ENCODE data around the gene STX4. TPM values are rescaled to one million over a fixed set of nuclear protein-coding genes. Genes with fewer than 3 reads are reported as not detected.

STX4 gene
- total and polyA plus RNA-seq, 9 of the 15 experiments (the other 6 are each of a cell fraction or from before 2014, with no cell fraction given) = 3.2 to 48.0 (median 21.5) TPM

DNA sequence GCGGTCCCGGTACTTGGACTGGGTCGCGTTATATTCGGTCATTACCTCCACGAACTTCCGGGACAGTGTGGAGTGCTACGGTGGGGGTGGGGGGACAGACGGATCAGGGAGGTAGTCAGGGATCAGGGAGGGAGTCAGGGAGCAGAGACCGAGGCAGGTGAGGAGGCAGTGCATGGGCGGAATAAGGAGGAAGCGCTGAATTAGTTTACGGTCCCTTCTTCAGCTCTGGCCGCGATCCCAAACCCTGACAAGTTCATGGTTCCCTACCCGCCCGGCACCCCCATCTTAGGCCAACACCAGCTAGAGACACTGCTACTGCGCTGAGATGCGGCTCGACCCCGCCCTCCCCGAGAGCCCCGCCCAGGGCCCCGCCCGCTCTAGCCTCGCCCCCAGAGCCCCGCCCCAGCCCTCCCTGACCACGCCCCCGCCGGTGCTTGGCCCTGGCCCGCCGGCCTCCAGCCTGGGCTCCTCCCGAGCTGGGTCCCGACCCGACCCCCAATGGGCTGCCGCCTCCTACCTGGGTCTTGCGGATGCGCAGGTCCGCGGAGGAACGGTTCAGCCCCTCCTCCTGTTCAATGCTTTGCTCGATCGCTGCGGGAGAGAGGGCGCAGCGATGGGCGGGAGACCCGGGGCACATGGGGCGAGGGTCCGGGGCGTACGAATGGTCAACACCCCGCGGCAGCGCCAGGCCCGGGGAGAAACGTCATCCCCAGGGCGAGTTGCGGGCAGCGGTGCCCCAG, 36.2 kb upstream of the STX4 start (continued):
- TF ChIP-seq, protein P1, sequence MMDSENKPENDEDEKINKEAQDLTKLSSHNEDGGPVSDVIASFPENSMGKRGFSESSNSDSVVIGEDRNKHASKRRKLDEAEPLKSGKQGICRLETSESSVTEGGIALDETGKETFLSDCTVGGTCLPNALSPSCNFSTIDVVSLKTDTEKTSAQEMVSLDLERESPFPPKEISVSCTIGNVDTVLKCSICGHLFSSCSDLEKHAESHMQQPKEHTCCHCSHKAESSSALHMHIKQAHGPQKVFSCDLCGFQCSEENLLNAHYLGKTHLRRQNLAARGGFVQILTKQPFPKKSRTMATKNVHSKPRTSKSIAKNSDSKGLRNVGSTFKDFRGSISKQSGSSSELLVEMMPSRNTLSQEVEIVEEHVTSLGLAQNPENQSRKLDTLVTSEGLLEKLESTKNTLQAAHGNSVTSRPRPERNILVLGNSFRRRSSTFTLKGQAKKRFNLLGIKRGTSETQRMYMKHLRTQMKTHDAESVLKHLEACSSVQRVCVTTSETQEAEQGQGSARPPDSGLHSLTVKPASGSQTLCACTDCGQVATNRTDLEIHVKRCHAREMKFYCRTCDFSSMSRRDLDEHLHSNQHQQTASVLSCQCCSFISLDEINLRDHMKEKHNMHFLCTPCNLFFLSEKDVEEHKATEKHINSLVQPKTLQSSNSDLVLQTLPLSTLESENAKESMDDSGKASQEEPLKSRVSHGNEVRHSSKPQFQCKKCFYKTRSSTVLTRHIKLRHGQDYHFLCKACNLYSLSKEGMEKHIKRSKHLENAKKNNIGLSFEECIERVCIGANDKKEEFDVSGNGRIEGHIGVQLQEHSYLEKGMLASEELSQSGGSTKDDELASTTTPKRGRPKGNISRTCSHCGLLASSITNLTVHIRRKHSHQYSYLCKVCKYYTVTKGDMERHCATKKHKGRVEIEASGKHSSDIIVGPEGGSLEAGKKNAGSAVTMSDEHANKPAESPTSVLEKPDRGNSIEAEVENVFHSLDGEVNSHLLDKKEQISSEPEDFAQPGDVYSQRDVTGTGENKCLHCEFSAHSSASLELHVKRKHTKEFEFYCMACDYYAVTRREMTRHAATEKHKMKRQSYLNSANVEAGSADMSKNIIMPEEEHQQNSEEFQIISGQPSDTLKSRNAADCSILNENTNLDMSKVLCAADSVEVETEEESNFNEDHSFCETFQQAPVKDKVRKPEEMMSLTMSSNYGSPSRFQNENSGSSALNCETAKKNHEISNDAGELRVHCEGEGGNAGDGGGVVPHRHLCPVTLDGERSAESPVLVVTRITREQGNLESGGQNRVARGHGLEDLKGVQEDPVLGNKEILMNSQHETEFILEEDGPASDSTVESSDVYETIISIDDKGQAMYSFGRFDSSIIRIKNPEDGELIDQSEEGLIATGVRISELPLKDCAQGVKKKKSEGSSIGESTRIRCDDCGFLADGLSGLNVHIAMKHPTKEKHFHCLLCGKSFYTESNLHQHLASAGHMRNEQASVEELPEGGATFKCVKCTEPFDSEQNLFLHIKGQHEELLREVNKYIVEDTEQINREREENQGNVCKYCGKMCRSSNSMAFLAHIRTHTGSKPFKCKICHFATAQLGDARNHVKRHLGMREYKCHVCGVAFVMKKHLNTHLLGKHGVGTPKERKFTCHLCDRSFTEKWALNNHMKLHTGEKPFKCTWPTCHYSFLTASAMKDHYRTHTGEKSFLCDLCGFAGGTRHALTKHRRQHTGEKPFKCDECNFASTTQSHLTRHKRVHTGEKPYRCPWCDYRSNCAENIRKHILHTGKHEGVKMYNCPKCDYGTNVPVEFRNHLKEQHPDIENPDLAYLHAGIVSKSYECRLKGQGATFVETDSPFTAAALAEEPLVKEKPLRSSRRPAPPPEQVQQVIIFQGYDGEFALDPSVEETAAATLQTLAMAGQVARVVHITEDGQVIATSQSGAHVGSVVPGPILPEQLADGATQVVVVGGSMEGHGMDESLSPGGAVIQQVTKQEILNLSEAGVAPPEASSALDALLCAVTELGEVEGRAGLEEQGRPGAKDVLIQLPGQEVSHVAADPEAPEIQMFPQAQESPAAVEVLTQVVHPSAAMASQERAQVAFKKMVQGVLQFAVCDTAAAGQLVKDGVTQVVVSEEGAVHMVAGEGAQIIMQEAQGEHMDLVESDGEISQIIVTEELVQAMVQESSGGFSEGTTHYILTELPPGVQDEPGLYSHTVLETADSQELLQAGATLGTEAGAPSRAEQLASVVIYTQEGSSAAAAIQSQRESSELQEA (IDR thresholded peaks at IDR 0.05; ENCODE audit: low read depth) = peak; percentile 85
- TF ChIP-seq MTA2 (IDR thresholded peaks at IDR 0.05; ENCODE audit: low read depth) (no peak), DDX20 (tag; IDR thresholded peaks at IDR 0.05; ENCODE audit: low read depth) (no peak), ZNF384 (IDR thresholded peaks at IDR 0.05; ENCODE audit: low read depth, low read length) (no peak), ARID1B (IDR thresholded peaks at IDR 0.05) (peak; percentile 54; the same call in 1 of the 2 replicates), SMAD2 (IDR thresholded peaks at IDR 0.05; ENCODE audit: low read depth, low read length) (no peak), MIER1 (IDR thresholded peaks at IDR 0.05; ENCODE audit: low read depth) (no peak), ZBTB8A (IDR thresholded peaks at IDR 0.05; ENCODE audit: partially characterized antibody) (no peak), ETV5 (CRISPR knock-in tag; IDR thresholded peaks at IDR 0.05; ENCODE audit: low read depth) (0 out of 2 replicates have a peak, but pooled peaks have one; percentile 26), TAL1 (IDR thresholded peaks at IDR 0.05) (no peak), POLR2AphosphoS5 (IDR thresholded peaks at IDR 0.05; ENCODE audit: control insufficient read depth, insufficient read depth, low read depth, low read length) (peak; percentile 84), ZNF175 (CRISPR knock-in tag; IDR thresholded peaks at IDR 0.05; ENCODE audit: low read depth) (no peak)
- TF ChIP-seq, protein P2, sequence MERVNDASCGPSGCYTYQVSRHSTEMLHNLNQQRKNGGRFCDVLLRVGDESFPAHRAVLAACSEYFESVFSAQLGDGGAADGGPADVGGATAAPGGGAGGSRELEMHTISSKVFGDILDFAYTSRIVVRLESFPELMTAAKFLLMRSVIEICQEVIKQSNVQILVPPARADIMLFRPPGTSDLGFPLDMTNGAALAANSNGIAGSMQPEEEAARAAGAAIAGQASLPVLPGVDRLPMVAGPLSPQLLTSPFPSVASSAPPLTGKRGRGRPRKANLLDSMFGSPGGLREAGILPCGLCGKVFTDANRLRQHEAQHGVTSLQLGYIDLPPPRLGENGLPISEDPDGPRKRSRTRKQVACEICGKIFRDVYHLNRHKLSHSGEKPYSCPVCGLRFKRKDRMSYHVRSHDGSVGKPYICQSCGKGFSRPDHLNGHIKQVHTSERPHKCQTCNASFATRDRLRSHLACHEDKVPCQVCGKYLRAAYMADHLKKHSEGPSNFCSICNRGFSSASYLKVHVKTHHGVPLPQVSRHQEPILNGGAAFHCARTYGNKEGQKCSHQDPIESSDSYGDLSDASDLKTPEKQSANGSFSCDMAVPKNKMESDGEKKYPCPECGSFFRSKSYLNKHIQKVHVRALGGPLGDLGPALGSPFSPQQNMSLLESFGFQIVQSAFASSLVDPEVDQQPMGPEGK (CRISPR knock-in tag; IDR thresholded peaks at IDR 0.05; ENCODE audit: borderline replicate concordance) = no peak
- TF ChIP-seq, protein P3, sequence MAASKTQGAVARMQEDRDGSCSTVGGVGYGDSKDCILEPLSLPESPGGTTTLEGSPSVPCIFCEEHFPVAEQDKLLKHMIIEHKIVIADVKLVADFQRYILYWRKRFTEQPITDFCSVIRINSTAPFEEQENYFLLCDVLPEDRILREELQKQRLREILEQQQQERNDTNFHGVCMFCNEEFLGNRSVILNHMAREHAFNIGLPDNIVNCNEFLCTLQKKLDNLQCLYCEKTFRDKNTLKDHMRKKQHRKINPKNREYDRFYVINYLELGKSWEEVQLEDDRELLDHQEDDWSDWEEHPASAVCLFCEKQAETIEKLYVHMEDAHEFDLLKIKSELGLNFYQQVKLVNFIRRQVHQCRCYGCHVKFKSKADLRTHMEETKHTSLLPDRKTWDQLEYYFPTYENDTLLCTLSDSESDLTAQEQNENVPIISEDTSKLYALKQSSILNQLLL (CRISPR knock-in tag; IDR thresholded peaks at IDR 0.05; ENCODE audit: borderline replicate concordance) = no peak

All from K562 (cell line).